SU-DHL-6 (cell line): ENCODE results near the gene OVOL1.

Source experiments
- EZH2phosphoT487 ChIP-seq: fragments of 200-600 bp; sonication (generic), shearing (Covaris generic); conservative IDR thresholded peaks from 2 replicates; pipeline ENCODE4 v1.6.1; 2018; ENCODE audit warnings: mild to moderate bottlenecking, antibody characterized with exemption, low read length, moderate library complexity, mixed read lengths
- TF ChIP-seq, protein P1 (sequence below): fragments of 200-600 bp; sonication (generic); IDR thresholded peaks from one replicate; pipeline ENCODE4 v1.5.1; 2017; ENCODE audit warnings: antibody characterized with exemption, mild to moderate bottlenecking, low read length, moderate library complexity; ENCODE audit not compliant: insufficient read depth, poor library complexity, severe bottlenecking

DNA sequence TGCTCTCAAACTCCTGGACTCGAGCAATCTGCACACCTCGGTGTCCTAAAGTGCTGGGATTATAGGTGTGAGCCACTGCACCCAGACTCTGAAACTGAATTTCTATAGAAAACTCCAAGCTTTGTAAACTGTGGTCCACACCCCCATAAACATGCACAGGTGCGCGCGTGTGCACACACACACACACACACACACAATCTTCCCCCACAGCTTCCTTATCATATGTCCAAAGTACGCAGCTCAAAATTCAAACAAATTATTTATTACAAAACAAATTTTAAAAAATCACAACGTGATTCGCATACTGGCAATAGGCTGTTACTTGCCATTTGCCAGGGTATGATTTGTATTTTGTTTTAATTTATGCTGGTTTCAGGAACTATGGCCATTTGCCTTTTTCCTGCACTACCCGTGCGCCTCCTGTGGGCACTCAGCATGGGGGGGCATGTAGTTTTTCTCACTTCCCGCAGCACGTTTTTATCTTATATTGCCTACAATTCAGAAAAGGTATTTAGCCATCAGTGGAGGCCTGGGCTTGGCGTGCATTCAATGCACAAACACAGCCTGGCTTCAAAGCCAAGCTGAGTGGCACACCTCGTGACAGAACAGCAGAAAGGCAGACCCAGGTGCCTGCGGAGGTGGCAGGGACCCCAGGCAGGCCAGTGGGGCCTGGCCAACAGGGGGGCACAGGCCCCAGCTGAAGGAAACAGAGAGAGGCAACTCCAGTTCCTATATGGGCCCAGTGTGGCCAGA, 36.1 kb downstream of the OVOL1 start:
- TF ChIP-seq, protein P1, sequence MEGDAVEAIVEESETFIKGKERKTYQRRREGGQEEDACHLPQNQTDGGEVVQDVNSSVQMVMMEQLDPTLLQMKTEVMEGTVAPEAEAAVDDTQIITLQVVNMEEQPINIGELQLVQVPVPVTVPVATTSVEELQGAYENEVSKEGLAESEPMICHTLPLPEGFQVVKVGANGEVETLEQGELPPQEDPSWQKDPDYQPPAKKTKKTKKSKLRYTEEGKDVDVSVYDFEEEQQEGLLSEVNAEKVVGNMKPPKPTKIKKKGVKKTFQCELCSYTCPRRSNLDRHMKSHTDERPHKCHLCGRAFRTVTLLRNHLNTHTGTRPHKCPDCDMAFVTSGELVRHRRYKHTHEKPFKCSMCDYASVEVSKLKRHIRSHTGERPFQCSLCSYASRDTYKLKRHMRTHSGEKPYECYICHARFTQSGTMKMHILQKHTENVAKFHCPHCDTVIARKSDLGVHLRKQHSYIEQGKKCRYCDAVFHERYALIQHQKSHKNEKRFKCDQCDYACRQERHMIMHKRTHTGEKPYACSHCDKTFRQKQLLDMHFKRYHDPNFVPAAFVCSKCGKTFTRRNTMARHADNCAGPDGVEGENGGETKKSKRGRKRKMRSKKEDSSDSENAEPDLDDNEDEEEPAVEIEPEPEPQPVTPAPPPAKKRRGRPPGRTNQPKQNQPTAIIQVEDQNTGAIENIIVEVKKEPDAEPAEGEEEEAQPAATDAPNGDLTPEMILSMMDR: no peak
- TF ChIP-seq EZH2phosphoT487: no peak
